GM23338 (cell line): ENCODE measurements around the gene HEY2. TPM values are rescaled to one million over a fixed set of nuclear protein-coding genes. Genes with fewer than 3 reads are reported as not detected.

Source experiments
- ATAC-seq: fragments of 200-7000 bp; cut with Tn5 transposase; 3 replicates; pipeline ENCODE4 v1.9.1; 2020
- DNase-seq: peaks from one replicate; pipeline ENCODE4 v3.0.0-alpha.2; 2015; ENCODE audit warnings: low spot score
- H2AFZ ChIP-seq: fragments of 200-600 bp; sonication (generic); 2 replicates; pipeline ENCODE4 v1.8.0; 2016; ENCODE audit warnings: antibody characterized with exemption, mild to moderate bottlenecking, moderate library complexity
- H3F3A ChIP-seq: fragments of 200-600 bp; sonication (generic); replicated peaks from 2 replicates; pipeline ENCODE4 v1.8.0; 2017; ENCODE audit warnings: antibody characterized with exemption, mixed run types, low read depth
- H3K27ac ChIP-seq: fragments of 200-600 bp; sonication (generic); 2 replicates; pipeline ENCODE4 v1.6.1; 2016; ENCODE audit warnings: low read depth
- H3K27me3 ChIP-seq: fragments of 200-600 bp; sonication (generic); 2 replicates; pipeline ENCODE4 v1.8.0; 2016; ENCODE audit warnings: mild to moderate bottlenecking, mixed run types, moderate library complexity; ENCODE audit not compliant: insufficient read depth
- H3K36me3 ChIP-seq: fragments of 200-600 bp; sonication (generic); 2 replicates; pipeline ENCODE4 v1.8.0; 2016; ENCODE audit warnings: mild to moderate bottlenecking; ENCODE audit not compliant: insufficient read depth
- H3K4me1 ChIP-seq: fragments of 200-600 bp; sonication (generic); 2 replicates; pipeline ENCODE4 v1.8.0; 2016; ENCODE audit warnings: mild to moderate bottlenecking, moderate library complexity; ENCODE audit not compliant: insufficient read depth
- H3K4me2 ChIP-seq: fragments of 200-600 bp; sonication (generic); 2 replicates; pipeline ENCODE4 v1.7.1; 2017; ENCODE audit warnings: mixed run types
- H3K4me3 ChIP-seq: fragments of 200-600 bp; sonication (generic); 2 replicates; pipeline ENCODE4 v1.6.1; 2016; ENCODE audit warnings: mixed run types
- H3K79me2 ChIP-seq: fragments of 200-600 bp; sonication (generic); replicated peaks from 2 replicates; pipeline ENCODE4 v1.8.0; 2017; ENCODE audit warnings: mild to moderate bottlenecking; ENCODE audit not compliant: insufficient read depth
- H3K9me2 ChIP-seq: fragments of 200-600 bp; sonication (generic); 2 replicates; pipeline ENCODE4 v1.8.0; 2017; ENCODE audit not compliant: insufficient read depth
- H4K20me1 ChIP-seq: fragments of 200-600 bp; sonication (generic); replicated peaks from 2 replicates; pipeline ENCODE4 v1.8.0; 2017; ENCODE audit warnings: mild to moderate bottlenecking; ENCODE audit not compliant: insufficient read depth
- H3K27ac Mint-ChIP-seq: 2 replicates; pipeline ENCODE4 v1.8.0; 2020; ENCODE audit warnings: inconsistent platforms, mild to moderate bottlenecking, moderate library complexity, mixed read lengths
- H3K27me3 Mint-ChIP-seq: 3 replicates; pipeline ENCODE4 v1.8.0; 2022; ENCODE audit warnings: low read depth, mild to moderate bottlenecking, moderate library complexity, mixed read lengths, inconsistent platforms; ENCODE audit not compliant: insufficient read depth, poor library complexity
- H3K36me3 Mint-ChIP-seq: 3 replicates; pipeline ENCODE4 v1.8.0; 2021; ENCODE audit warnings: low read depth, mild to moderate bottlenecking, inconsistent platforms, moderate library complexity, mixed read lengths
- H3K4me1 Mint-ChIP-seq: 3 replicates; pipeline ENCODE4 v1.8.0; 2020; ENCODE audit warnings: mild to moderate bottlenecking, inconsistent platforms, mixed read lengths
- H3K4me3 Mint-ChIP-seq: 3 replicates; pipeline ENCODE4 v1.8.0; 2021; ENCODE audit warnings: moderate library complexity, mild to moderate bottlenecking, inconsistent platforms, mixed read lengths
- H3K9me3 Mint-ChIP-seq: 3 replicates; pipeline ENCODE4 v1.8.0; 2020; ENCODE audit warnings: moderate library complexity, mild to moderate bottlenecking, inconsistent platforms, mixed read lengths
- CREB1 ChIP-seq: fragments of 250-450 bp; sonication (Bioruptor Pico); IDR thresholded peaks from 2 replicates; pipeline ENCODE4 v1.5.0; 2020; ENCODE audit warnings: low read depth, mild to moderate bottlenecking, moderate library complexity
- CTCF ChIP-seq, 2 experiments: fragments of 200-600 bp in 1 of 2; sonication (generic) in 1 of 2; conservative IDR thresholded peaks; 2 replicates each; pipeline versions ENCODE4 v1.5.1 to v1.6.1; 2016 to 2017; ENCODE audit warnings: antibody characterized with exemption in 2 of 2, low read depth in 2 of 2, mild to moderate bottlenecking in 2 of 2, moderate library complexity in 1 of 2
- ETS1 ChIP-seq: IDR thresholded peaks from 2 replicates; pipeline ENCODE4 v1.6.1; 2016; ENCODE audit warnings: antibody characterized with exemption
- EZH2 ChIP-seq: fragments of 200-600 bp; sonication (generic); IDR thresholded peaks from one replicate; pipeline ENCODE4 v1.8.0; 2017; ENCODE audit warnings: antibody characterized with exemption, mild to moderate bottlenecking, low read depth; ENCODE audit not compliant: unreplicated experiment
- EZH2phosphoT487 ChIP-seq: fragments of 200-600 bp; sonication (generic); IDR thresholded peaks from one replicate; pipeline ENCODE4 v1.8.1; 2018; ENCODE audit warnings: antibody characterized with exemption; ENCODE audit not compliant: unreplicated experiment
- JUNB ChIP-seq: IDR thresholded peaks from one replicate; pipeline ENCODE4 v1.6.1; 2016; ENCODE audit warnings: antibody characterized with exemption; ENCODE audit not compliant: unreplicated experiment
- NANOG ChIP-seq: IDR thresholded peaks from 2 replicates; pipeline ENCODE4 v1.6.1; 2016; ENCODE audit warnings: antibody characterized with exemption, borderline replicate concordance
- POLR2AphosphoS5 ChIP-seq: IDR thresholded peaks from 2 replicates; pipeline ENCODE4 v1.6.1; 2016; ENCODE audit warnings: antibody characterized with exemption, low read depth
- REST ChIP-seq: IDR thresholded peaks from one replicate; pipeline ENCODE4 v1.6.1; 2018; ENCODE audit warnings: antibody characterized with exemption; ENCODE audit not compliant: unreplicated experiment
- STAT1 ChIP-seq: IDR thresholded peaks from one replicate; pipeline ENCODE4 v1.6.1; 2016; ENCODE audit warnings: antibody characterized with exemption; ENCODE audit not compliant: unreplicated experiment
- ZNF114 ChIP-seq: fragments of 250-450 bp; sonication (Bioruptor Pico); IDR thresholded peaks from 2 replicates; pipeline ENCODE4 v1.5.0; 2020; ENCODE audit warnings: mild to moderate bottlenecking, moderate library complexity
- ZNF331 ChIP-seq: fragments of 250-450 bp; sonication (Bioruptor Pico); IDR thresholded peaks from 2 replicates; pipeline ENCODE4 v1.5.0; 2020; ENCODE audit warnings: low read depth, mild to moderate bottlenecking, moderate library complexity
- ZNF462 ChIP-seq: fragments of 250-450 bp; sonication (Bioruptor Pico); IDR thresholded peaks from 2 replicates; pipeline ENCODE4 v1.5.0; 2020; ENCODE audit warnings: mild to moderate bottlenecking, moderate library complexity
- polyA plus RNA-seq: library from polyadenylated mRNA; unstranded; fragments of >200 nt; fragmentation: Nextera tagmentation; extraction: Ambion mirVana; gene quantifications from 2 replicates; pipeline ENCODE4 v1.2.1, GENCODE V29; 2016
- total RNA-seq: library from RNA; depleted of rRNA; stranded (reverse); fragments of >200 nt; shearing (Covaris generic); gene quantifications from 2 replicates; pipeline ENCODE4 v1.2.3, GENCODE V29; 2014

Gene HEY2
- total and polyA plus RNA-seq, 2 experiments from 2014 or later = 4.3 to 8.5 TPM

GRCh38 chr6:125793863-125794262 lies 44.4 kb downstream of the HEY2 start:
- DNase-seq (no peak), ATAC-seq (no peak)
- Mint-ChIP-seq H3K9me3 (no peaks in the 10 kb centered on the region), H3K4me3 (no peak overlapping the region), H3K36me3 (no peaks in the 10 kb centered on the region), H3K27me3 (peaks cover 4% of the 10 kb centered on the region), H3K27ac (no peak overlapping the region), H3K4me1 (peaks cover 21% of the 10 kb centered on the region)
- Histone ChIP-seq H3F3A (peaks cover 7% of the 10 kb centered on the region; the same call in 1 of the 2 replicates), H2AFZ (no peak overlapping the region), H3K4me2 (no peak overlapping the region), H3K4me3 (no peak overlapping the region), H3K79me2 (peaks cover 13% of the 10 kb centered on the region), H3K9me2 (no peaks in the 10 kb centered on the region), H4K20me1 (no peaks in the 10 kb centered on the region), H3K27ac (no peak overlapping the region), H3K4me1 (peaks cover 19% of the 10 kb centered on the region), H3K36me3 (no peaks in the 10 kb centered on the region), H3K27me3 (no peaks in the 10 kb centered on the region)
- no peak for TF ChIP-seq ETS1
- TF ChIP-seq JUNB = no peak
- no peak for TF ChIP-seq NANOG
- no peak for TF ChIP-seq POLR2AphosphoS5
- no peak for TF ChIP-seq EZH2
- TF ChIP-seq REST = no peak
- no peak for TF ChIP-seq STAT1
- TF ChIP-seq ZNF331 = no peak
- TF ChIP-seq CREB1 (CRISPR knock-in tag) = no peak
- TF ChIP-seq ZNF462 (CRISPR knock-in tag) = no peak
- no peak for TF ChIP-seq EZH2phosphoT487
- no peak for TF ChIP-seq CTCF (conservative IDR thresholded peaks at IDR 0.05; ENCODE audit: low read depth in 2 of 2)
- no peak for TF ChIP-seq ZNF114 (CRISPR knock-in tag)
